Liver (tissue), 9 donors: ENCODE measurements around the gene TMEM163. TPM values are rescaled to one million over a fixed set of nuclear protein-coding genes. Genes with fewer than 3 reads are reported as not detected.
"Not testable (repeated sequence)": the region's sequence is repeated elsewhere in the genome, so short reads cannot be mapped to it uniquely, and the experiment has no call there.

Experiments used
- DNase-seq: peaks from one replicate; pipeline ENCODE4 v3.0.0-alpha.2; 2017; ENCODE audit warnings: low spot score
- H3K27ac ChIP-seq, 2 donors: one replicate each; pipeline ENCODE4 v1.7.0; 2013; ENCODE audit warnings: inconsistent platforms in 2 of 2, low read length in 2 of 2, control low read depth in 1 of 2, low read depth in 1 of 2, mild to moderate bottlenecking in 1 of 2
- H3K27me3 ChIP-seq, 4 donors: one replicate each; pipeline versions ENCODE4 v1.6.1 to v1.7.0; 2013; ENCODE audit warnings: low read length in 3 of 4, inconsistent platforms in 1 of 4, mild to moderate bottlenecking in 1 of 4, moderate library complexity in 1 of 4; ENCODE audit not compliant: control insufficient read depth in 4 of 4, insufficient read depth in 4 of 4
- H3K36me3 ChIP-seq, 4 donors: one replicate each; pipeline versions ENCODE4 v1.6.1 to v1.7.0; 2013; ENCODE audit warnings: low read length in 3 of 4, mild to moderate bottlenecking in 3 of 4, low read depth in 1 of 4, moderate library complexity in 1 of 4; ENCODE audit not compliant: control insufficient read depth in 4 of 4, insufficient read depth in 3 of 4
- H3K4me1 ChIP-seq, 4 donors: one replicate each; pipeline versions ENCODE4 v1.6.1 to v1.7.0; 2013; ENCODE audit warnings: low read length in 3 of 4, mild to moderate bottlenecking in 3 of 4, moderate library complexity in 1 of 4; ENCODE audit not compliant: control insufficient read depth in 4 of 4, insufficient read depth in 4 of 4
- H3K4me3 ChIP-seq, 3 donors: one replicate each; pipeline versions ENCODE4 v1.6.1 to v1.7.0; 2013; ENCODE audit warnings: low read length in 3 of 3, control low read depth in 1 of 3, low read depth in 1 of 3, mild to moderate bottlenecking in 1 of 3
- H3K9ac ChIP-seq, 2 donors: one replicate each; pipeline ENCODE4 v1.7.0; 2013; ENCODE audit warnings: low read length in 2 of 2, mild to moderate bottlenecking in 2 of 2, moderate library complexity in 2 of 2, control low read depth in 1 of 2, low read depth in 1 of 2
- H3K9me3 ChIP-seq, 4 donors: one replicate each; pipeline versions ENCODE4 v1.6.1 to v1.7.0; 2013; ENCODE audit warnings: low read length in 3 of 4; ENCODE audit not compliant: control insufficient read depth in 4 of 4
- ATF3 ChIP-seq: IDR thresholded peaks from 2 replicates; pipeline ENCODE4 v1.6.1; 2016; ENCODE audit warnings: antibody characterized with exemption
- EGR1 ChIP-seq, 2 donors: IDR thresholded peaks; 2 replicates each; pipeline ENCODE4 v1.6.1; 2016 to 2018; ENCODE audit warnings: antibody characterized with exemption in 2 of 2, low read depth in 2 of 2
- FOXA2 ChIP-seq: IDR thresholded peaks from 2 replicates; pipeline ENCODE4 v1.6.1; 2016; ENCODE audit warnings: antibody characterized with exemption
- GABPA ChIP-seq, 2 donors: IDR thresholded peaks in 1 of 2; conservative IDR thresholded peaks in 1 of 2; 2 replicates each; pipeline ENCODE4 v1.6.1; 2016; ENCODE audit warnings: antibody characterized with exemption in 2 of 2, mild to moderate bottlenecking in 1 of 2, moderate library complexity in 1 of 2
- HNF4A ChIP-seq, 2 donors: conservative IDR thresholded peaks; 2 replicates each; pipeline ENCODE4 v1.6.1; 2016; ENCODE audit warnings: antibody characterized with exemption in 2 of 2, mild to moderate bottlenecking in 2 of 2
- JUND ChIP-seq, 2 donors: IDR thresholded peaks; 2 replicates each; pipeline ENCODE4 v1.6.1; 2016; ENCODE audit warnings: antibody characterized with exemption in 2 of 2
- NR2F2 ChIP-seq: IDR thresholded peaks from 2 replicates; pipeline ENCODE4 v1.6.1; 2016; ENCODE audit warnings: antibody characterized with exemption
- ZBTB33 ChIP-seq: IDR thresholded peaks from 2 replicates; pipeline ENCODE4 v1.6.1; 2016; ENCODE audit warnings: antibody characterized with exemption
- WGBS: extraction: QIAGEN DNeasy Blood & Tissue Kit; methylation state at CpG from one replicate; pipeline ENCODE4 v1.1.7; 2013; 5-methylcytosine and 5-hydroxymethylcytosine counted together
- polyA plus RNA-seq, 2 donors: library from polyadenylated mRNA; stranded (reverse) in 1 of 2; unstranded in 1 of 2; fragments of 200-250 nt in 1 of 2; fragments of >200 nt in 1 of 2; fragmentation: Nextera tagmentation in 1 of 2; extraction: Ambion mirVana in 1 of 2; gene quantifications; one replicate each; pipeline versions ENCODE4 v1.2.1 to v1.2.3, GENCODE V29; 2013 to 2015
- total RNA-seq, 2 donors: library from RNA; depleted of rRNA; stranded (reverse); fragments of >200 nt; gene quantifications; one replicate each; pipeline ENCODE4 v1.2.3, GENCODE V29; 2014
- TF ChIP-seq, protein P1 (sequence below): fragments of 150-350 bp; IDR thresholded peaks from 2 replicates; pipeline ENCODE4 v1.5.1; 2017; ENCODE audit warnings: improper control_type of control experiment, low read depth, low read length; ENCODE audit not compliant: missing input control
- donor health status: healthy.
- donor health status: healthy.
- donor health status: healthy.
- donor health status: healthy.
- donor health status: healthy.

The TMEM163 gene
- total and polyA plus RNA-seq, 4 donors: 0.08 to 0.48 (median 0.25) TPM

- Histone ChIP-seq H3K27me3 (no peaks in the 10 kb centered on the region), H3K36me3 (no peaks in the 10 kb centered on the region), H3K9ac (no peak overlapping the region), H3K4me3 (no peak overlapping the region), H3K9me3 (no peaks in the 10 kb centered on the region), H3K4me1 (no peaks in the 10 kb centered on the region), H3K27ac (no peak overlapping the region)
- WGBS: 29% methylated on average over 1 of the region's 1 CpG
- no peak for DNase-seq
- no peak for TF ChIP-seq NR2F2
- TF ChIP-seq HNF4A (conservative IDR thresholded peaks at IDR 0.05): peak; percentile 36 to 46
Observed at GRCh38 chr2:134567666-134568065, 151.1 kb downstream of the TMEM163 start.

DNA sequence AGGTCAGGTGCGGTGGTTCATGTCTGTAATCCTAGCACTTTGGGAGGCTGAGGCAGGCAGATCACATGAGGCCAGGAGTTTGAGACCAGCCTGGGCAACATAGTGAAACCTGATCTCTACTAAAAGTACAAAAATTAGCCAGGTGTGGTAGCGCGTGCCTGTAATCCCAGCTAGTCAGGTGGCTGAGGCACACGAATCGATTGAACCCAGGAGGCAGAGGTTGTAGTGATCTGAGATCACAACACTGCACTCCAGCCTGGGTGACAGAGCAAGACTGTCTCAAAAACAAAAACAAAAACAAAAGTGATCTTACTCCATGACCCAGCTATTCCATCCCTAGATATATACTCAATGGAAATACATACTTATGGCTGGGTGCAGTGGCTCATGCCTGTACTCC, 153.8 kb downstream of the TMEM163 start:
- not testable (repeated sequence) for H3K36me3 ChIP-seq, H3K4me1 ChIP-seq, H3K27ac ChIP-seq, DNase-seq, H3K9me3 ChIP-seq, H3K4me3 ChIP-seq, H3K9ac ChIP-seq, H3K27me3 ChIP-seq
- 84% methylated on average over 5 of the region's 5 CpGs for WGBS

- 54% methylated on average over 3 of the region's 3 CpGs for WGBS
- no peak for TF ChIP-seq FOXA2
- TF ChIP-seq HNF4A (conservative IDR thresholded peaks at IDR 0.05): no peak
- no peak for TF ChIP-seq EGR1 (IDR thresholded peaks at IDR 0.05; ENCODE audit: low read depth in 2 of 2)
- TF ChIP-seq, protein P1, sequence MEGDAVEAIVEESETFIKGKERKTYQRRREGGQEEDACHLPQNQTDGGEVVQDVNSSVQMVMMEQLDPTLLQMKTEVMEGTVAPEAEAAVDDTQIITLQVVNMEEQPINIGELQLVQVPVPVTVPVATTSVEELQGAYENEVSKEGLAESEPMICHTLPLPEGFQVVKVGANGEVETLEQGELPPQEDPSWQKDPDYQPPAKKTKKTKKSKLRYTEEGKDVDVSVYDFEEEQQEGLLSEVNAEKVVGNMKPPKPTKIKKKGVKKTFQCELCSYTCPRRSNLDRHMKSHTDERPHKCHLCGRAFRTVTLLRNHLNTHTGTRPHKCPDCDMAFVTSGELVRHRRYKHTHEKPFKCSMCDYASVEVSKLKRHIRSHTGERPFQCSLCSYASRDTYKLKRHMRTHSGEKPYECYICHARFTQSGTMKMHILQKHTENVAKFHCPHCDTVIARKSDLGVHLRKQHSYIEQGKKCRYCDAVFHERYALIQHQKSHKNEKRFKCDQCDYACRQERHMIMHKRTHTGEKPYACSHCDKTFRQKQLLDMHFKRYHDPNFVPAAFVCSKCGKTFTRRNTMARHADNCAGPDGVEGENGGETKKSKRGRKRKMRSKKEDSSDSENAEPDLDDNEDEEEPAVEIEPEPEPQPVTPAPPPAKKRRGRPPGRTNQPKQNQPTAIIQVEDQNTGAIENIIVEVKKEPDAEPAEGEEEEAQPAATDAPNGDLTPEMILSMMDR: no peak
- TF ChIP-seq JUND (IDR thresholded peaks at IDR 0.05): no peak
- TF ChIP-seq ATF3: no peak
- TF ChIP-seq ZBTB33: no peak
Observed at GRCh38 chr2:134564549-134564948, 154.3 kb downstream of the TMEM163 start.

GRCh38 chr2:134558208-134558830, 160.5 kb downstream of the TMEM163 start:
- no peak overlapping the region for H3K9ac ChIP-seq
- no peak overlapping the region for H3K4me3 ChIP-seq
- no peaks in the 10 kb centered on the region for H3K27me3 ChIP-seq
- DNase-seq: no peak
- no peaks in the 10 kb centered on the region for H3K36me3 ChIP-seq
- no peaks in the 10 kb centered on the region for H3K9me3 ChIP-seq
- no peak overlapping the region for H3K27ac ChIP-seq
- 54% methylated on average over 5 of the region's 5 CpGs for whole genome bisulfite sequencing
- no peaks in the 10 kb centered on the region for H3K4me1 ChIP-seq
- TF ChIP-seq GABPA (IDR thresholded peaks at IDR 0.05 in 1 of 2, conservative IDR thresholded peaks at IDR 0.05 in 1 of 2): no peak

More at GRCh38 chr2:134564549-134564948, 154.3 kb downstream of the TMEM163 start:
- no peaks in the 10 kb centered on the region for H3K9me3 ChIP-seq
- no peak overlapping the region for H3K27ac ChIP-seq
- H3K4me1 ChIP-seq: no peaks in the 10 kb centered on the region
- no peak for DNase-seq
- H3K36me3 ChIP-seq: no peaks in the 10 kb centered on the region
- no peaks in the 10 kb centered on the region for H3K27me3 ChIP-seq
- no peak overlapping the region for H3K9ac ChIP-seq
- H3K4me3 ChIP-seq: no peak overlapping the region
